CD4-positive, alpha-beta T cell treated with Interleukin-4 for 4 hours (primary cell): ENCODE measurements around the gene PFKFB4.
"Not testable (repeated sequence)": the region's sequence is repeated elsewhere in the genome, so short reads cannot be mapped to it uniquely, and the experiment has no call there.

ENCODE experiments used
- DNase-seq: peaks from one replicate; pipeline ENCODE4 v3.0.0-alpha.2; 2020

PFKFB4 gene

DNA sequence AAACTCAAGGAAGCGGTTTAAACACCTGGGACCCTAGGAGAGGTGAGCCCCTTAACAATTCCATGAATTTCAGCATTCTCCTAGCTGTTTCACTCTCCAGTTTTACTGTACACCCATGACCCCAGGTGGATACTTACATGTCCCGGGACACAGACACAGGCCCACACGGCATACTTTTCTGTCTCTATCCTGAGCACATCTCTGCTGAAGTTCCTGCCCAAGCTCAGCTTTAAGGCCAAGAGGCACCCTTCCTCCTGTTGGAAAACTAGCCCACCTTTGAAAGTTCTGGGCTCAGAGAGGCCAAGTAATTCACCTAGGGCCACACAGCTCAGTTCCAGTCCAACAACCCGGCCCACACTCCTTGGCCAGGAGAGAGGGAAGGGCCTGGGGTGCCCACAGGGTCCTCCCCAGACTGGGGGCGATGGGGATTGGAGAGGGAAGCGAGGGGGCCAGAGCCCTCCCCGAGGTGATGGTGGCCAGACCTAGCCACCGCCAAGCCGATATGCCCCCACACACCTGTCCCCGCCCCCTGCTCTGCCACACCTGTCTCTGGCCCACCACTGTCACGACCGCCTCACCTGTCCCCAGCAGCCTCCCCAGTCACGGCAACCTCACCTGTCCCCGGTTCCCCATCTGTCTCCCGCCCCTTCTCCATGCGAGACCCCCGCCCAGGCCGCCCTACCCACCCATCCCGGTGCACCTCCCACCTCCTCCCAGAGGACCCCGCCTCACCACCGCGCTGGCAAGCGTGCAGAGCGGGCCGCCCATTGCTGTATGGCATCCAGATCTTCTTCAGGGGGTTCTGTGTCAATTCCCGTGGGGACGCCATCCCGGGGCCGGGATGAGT is 431 bp downstream of the PFKFB4 start:
- DNase-seq: no peak

DNA sequence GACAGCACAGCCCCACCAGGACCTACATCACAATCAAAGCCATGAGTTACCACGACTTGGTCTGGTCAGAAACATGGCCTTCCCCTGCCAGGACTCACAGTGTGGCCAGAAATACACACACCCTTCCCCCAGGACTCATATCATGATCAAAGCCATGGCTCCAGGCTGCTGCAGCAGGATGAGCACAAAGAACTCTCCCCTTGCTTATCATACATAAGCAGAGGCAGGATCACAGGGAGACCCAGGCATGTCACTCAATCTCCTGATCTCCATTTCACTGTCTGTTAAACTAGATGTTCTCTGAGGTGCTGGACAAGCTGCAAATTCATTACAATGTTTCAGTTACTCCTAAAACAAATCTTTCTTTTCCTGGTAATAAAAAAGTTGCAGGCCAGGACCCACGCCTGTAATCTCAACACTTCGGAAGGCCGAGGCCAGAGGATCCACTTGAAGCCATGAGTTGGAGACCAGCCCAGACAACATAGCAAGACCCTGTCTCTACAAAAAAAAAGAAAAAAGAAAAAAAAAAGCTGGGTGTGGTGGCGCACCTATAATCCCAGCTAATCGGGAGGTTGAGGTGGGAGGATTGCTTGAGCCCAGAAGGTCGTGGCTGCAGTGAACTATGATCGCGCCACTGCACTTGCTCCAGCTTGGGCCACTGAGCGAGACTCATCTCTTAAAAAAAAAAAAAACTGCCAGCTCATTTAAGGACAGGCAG is 1.2 kb downstream of the PFKFB4 start:
- DNase-seq: no peak

DNA sequence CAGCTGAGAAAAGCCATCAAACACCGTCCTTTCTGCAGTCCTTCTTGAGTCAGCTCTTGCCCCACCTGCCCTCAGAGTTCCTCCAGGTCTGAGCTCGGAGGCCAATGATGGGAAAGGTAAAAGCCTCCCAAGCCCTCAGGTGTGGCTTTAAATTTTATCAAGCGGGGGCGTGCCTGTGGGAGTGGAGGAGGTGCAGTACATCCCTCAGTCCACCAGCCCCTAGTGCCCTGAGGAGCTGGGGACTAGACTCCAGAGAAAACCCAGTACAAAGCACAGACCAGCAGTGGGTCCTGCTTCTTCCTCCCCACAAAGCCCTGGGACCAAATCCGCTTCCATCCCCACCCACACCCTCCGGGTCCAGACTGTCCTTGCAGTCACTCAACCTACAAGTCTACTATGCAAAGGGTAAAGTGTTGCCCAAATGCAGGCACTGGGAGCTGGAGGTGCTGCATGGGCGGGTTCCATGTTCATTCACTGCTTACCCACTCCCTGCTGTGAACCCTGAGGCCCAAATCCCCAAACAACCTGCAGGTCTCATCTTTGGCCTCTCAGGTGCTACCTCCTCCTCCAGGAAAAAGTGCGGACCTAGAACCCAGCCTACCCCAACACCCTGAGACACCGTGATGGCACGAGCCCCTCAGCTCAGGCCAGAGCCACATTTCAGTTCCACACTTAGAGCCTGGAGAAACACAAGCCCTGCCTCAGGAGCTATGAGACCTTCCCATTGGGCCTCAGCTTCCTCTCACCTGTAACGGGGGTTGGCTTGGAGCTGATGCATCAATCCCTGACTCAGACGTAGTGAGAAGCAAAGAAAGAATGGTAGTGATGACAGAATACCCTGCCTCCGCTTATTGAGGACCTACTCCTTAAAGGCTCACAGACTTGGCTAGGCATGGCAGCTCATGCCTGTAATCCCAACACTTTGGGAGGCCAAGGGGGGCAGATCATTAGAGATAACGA is 2.4 kb downstream of the PFKFB4 start:
- no peak for DNase-seq

DNA sequence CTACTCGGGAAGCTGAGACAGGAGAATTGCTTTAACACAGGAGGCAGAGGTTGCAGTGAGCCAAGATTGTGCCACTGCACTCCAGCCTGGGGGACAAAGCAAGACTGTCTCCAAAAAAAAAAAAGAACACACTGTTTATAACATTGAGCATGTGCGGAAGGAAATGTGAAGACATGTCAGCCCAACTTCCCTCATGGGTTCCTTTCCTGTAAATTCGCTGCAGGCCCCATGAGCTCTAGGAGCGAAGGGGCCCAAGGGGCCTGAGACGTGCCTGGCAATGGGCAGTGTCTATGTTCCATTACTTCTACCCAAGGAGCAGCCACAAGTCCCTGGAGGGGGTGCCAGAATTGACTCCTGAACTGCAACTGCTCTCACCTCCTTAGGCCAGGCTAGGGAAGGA is 3.2 kb downstream of the PFKFB4 start:
- DNase-seq: no peak

DNA sequence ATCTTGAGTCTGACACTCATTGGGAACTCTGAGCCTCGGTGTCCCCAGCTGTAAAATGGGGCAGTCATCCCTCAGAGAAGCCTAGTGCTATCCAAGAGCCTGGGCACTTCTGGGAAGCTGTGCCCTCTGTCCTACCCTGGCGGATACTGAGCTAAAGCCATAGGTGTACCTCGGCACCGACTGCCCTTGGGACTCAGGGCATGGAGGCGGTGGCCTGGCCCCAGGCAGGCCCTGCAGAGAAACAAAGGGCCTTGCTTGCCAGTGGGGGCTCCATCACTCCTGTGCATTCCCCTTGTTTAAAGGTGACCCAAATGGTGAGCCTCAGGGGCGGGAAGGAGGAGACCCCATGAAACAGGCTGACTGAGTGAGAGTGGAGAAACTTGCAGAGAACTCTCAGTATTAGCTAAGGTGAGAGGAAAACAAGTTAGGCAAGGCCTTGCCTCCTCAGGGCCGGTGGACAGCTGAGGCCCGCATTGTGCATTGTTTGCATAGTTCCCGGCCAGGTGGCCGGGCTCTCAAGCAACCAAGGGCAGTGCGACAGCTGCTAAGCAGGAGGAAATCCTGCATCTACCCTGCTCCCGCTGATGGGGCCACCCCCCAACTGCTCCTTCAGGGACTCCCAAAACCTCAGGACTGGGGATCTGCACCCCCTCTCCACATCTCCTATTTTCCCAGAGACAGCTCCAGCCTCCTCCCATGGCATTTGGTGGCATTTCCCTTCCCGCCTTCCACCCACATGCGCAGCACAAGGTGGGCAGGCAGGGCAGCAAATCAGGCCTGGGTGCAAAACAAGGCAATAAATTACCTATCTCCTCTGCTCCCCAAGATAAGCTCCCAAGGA is 4.3 kb downstream of the PFKFB4 start:
- DNase-seq: no peak

DNA sequence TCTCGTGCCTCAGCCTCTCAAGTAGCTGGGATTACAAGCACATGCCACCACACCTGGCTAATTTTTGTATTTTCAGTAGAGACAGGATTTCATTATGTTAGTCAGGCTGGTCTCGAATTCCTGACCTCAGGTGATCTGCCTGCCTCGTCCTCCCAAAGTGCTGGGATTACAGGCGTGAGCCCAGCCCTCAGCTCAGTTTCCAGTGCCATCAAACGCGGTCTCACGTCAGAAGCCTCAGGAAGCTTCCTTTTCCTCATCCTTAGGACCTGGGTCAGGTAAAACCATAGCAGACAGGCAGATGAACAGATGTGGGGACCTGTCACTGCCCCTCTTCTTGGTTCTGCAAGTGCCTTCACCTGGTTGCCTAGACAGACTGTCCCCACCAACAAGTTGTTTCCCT is 5.0 kb downstream of the PFKFB4 start:
- DNase-seq: not testable (repeated sequence)

DNA sequence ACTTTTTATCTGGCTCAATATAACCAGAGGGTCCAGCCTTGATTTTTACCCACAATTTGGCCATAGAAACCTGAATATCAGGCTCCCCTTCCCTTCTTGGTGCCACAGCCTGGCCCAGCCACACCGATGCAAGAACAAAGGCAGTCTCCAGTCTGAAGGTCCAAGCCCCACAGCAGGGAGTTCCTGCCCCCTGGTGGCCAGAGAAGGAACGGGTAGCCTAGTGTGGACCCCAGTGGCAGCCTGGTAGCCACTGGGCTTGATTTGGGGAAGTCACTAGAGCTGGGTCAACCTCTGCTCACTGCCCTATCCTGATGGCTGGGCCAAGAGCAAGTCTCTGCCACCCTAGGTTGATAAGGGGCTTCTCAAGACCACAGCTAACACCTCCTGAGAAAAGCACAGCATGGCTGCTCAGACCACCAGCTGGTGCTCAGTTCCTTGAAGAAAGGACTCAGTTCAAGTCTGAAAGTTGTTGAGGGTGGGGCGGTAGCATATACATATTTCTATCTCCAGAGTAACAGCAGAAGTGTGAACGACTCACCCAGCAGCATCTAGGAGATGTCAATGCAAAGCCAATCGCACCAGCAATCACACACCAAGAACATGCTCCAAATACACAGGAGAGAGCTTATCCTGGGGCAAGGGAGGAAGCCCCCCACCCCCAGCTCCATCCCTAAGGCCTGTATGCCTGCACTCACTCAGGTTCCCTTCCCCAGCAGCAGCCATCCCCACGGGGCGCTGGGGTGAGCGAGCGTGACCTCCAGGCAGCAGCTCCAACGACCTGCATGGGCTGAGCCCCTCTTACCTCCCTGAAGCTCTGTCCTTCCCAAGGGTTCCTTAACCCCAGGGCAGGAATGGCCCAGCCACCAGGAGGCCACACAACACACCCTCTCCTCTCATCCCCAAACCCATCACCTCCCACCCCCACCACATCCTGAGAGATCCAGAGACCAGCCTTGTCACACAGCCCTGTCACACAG is 7.6 kb downstream of the PFKFB4 start:
- peak; percentile 79 for DNase-seq

DNA sequence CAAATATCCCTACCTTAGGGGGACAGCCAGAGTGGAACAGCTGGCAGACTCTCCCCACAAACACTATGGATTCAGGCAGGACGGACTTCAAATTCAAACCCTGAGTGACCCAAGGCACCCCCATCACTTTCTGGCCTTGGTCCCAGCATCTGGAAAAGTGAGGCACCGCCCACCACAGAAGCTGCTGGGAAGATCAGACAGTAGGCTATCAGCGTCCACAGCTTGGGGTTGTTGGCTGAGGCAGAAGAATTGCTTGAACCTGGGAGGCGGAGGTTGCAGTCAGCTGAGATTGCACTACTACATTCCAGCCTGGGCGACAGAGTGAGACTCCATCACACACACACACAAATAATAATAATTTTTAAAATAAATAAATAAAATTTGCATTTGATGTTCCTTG is 8.5 kb downstream of the PFKFB4 start:
- DNase-seq: no peak

DNA sequence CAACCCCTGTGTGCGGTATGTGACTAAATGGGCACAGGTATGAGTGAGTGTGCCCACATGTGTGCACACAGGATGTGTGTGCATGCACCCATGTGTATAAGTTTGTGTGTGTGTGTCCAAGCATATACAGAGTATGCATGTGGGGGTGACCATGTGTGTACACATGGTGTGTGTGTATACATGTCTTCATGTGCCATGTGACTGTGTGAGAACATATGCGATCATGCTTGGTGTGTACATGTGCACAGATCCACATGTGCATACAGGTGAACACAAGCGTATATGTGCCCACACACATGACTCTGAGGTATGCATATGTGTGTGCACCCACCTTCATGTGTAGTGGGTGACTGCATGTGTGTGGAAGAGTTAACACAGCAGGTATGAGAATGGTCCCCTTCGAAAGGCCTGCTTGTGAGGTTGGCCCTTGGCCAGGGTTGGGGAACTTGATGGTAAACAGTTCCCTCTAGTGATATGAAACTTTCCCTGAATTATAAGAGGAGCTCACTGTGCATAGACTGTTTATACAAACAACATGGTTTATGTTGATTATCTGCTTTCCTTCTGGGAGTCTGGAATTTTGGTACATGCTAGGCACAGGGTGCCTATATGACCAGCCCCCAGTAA is 10.3 kb downstream of the PFKFB4 start:
- DNase-seq: no peak

DNA sequence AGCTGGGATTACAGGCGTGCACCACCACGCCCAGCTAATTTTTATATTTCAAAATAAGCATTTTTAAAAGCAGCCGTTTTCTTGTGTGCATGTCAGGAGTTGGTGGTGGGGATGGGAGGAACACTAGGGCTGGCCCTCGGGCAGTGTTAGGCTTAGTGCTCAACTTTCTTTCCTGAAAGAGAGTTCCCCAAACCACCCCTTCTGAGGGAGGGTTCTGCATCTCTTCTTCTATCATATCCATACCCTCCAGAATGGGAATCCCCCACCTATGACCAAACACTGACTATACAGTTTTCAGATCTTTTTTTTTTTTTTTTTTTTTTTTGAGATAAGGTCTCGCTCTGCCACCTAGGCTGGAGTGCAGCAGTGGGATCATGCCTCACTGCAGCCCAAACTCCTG is 12.5 kb downstream of the PFKFB4 start:
- no peak for DNase-seq

DNA sequence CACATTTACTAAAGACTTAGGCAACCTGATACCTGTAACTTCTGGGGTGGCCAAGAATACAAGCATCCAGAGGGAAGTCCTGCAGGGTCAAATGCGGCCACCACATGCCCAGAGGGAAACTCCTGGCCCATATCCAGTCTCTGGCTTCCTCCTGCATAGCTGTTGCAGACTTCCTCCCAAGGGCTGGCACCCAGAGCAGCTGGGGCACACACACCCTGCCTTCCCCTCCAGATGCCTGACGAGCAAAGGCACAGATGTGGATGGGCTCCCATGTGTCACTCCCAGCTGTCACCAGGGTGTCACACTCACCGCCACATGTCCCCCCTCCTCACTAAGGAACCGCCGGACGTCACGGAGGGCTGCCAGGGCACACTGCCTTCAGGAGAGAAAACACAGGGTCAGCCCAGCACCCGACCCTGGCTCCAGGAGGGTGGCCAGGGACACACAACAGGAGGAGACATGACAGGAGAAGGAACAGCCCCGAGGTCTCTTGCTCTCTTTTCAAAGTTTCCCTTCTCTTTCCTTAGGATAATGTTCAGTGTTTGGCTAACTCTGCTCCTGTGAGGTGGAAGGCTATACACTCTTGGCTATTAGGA is 13.2 kb downstream of the PFKFB4 start:
- no peak for DNase-seq

DNA sequence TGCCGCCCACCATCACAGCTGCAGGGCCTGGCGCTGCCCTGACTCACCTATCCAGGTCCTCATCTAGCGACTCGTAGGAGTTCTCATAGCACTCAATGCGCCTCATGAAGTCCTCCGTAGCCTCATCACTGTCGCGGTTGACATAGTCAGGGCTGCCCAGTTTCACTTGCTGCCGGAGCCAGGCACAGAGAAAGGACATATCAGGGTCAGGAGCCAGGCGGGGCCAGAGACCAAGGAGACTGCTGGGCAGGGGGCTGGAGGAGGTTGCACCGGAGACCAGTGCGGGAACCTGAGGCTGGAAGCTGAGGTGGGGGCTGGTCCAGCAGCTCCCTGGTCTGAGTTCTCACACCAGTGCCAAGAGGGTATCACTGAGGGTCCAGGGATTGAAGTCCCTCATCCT is 18.2 kb downstream of the PFKFB4 start:
- no peak for DNase-seq

DNA sequence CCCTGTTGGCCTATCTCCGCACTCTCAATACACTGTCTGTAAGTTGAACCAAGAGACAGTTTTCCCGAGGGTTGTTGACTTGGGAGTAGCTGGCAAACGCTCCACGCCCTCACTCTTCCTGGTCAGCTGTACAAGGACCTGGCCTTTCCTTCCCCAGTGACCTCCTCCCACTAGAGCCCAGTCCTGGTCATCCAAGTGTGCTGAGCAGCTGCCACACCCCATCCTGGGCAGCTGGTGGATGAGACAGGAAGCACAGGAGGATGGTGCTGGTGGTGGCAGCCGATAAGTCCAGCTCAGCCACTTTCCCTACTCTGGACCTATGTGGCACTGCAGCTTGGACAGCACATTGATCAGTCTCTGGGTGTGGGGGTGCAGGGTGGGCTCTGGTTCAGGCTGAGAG is 19.8 kb downstream of the PFKFB4 start:
- DNase-seq: no peak

DNA sequence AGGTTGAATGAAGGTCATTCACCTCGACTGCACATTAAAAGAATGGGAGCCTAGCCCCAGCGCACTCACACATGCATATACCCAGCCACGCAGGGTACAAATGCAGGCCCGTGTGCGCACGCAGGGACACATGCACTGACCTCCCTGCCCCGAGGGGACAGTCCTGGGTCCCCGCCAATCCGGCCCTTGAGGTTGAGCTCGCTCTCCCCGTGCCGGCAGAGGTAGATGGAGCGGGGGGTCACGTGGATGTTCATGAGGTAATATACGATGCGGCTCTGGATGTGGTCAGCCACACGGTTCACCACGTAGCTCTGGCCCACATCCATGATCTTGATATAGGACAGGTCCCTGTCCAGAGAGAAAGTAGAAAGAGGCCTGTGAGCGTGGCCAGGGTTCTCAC is 20.5 kb downstream of the PFKFB4 start:
- DNase-seq: no peak

DNA sequence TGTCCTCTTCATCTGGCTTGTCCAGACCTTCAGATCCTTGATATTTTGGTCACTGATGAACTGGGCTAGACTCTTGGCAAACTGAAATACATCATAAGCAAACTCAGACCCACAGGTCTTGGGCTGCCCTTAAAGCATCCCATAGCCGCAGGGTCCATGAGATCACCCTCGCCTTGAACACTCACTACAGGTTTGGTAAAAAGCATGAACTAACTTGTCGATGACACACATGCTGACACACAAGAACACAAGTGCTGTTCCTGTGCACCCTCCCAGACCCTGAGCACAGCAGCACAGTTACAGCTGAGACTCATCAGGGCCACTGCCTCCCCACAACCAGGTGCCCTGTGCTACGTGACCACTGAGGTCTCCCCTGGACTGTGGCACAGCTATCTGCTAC is 21.0 kb downstream of the PFKFB4 start:
- no peak for DNase-seq

DNA sequence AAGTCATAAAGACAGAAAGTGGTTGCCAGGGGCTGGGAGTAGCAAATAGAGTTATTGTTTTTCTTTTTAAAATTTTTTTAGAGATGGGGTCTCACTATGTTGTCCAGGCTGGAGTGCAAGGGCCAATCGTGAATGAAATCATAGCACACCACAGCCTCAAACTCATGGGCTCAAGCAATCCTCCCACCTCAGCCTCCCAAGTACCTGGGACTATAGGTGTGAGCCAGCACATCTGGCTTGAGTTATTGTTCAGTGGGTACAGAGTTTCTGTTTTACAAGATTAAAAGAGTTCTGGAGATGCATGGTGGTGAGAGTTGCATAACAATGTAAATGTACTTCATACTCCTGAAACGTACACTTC is 23.6 kb downstream of the PFKFB4 start:
- no peak for DNase-seq

DNA sequence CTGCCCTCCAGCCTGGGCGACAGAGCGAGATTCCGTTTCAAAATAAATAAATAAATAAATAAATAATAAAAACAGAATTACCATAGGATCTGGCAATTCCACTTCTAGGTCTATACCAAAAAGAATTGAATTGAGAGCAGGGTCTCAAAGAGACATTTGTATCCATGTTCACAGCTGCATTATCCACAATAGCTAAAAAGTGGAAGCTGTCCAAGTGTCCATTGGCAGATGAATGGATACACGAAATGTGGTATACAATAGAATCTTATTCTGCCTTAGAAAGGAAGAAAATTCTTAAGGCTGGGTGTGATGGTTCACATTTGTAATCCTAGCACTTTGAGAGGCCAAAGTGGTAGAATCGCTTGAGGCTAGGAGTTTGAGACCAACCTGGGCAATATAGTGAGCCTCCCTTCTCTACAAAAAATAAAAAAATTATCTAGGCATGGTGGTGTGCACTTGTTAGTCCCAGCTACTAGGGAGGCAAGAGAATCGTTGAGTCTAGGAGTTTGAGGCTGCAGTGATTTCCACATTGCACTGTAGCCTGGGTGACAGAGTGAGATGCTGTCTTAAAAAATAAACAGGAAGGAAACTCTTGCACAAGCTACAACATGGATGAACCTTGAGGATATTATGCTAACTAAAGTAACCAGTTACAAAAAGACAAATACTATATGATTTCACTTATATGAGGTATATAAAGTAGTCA is 24.2 kb downstream of the PFKFB4 start:
- no peak for DNase-seq

DNA sequence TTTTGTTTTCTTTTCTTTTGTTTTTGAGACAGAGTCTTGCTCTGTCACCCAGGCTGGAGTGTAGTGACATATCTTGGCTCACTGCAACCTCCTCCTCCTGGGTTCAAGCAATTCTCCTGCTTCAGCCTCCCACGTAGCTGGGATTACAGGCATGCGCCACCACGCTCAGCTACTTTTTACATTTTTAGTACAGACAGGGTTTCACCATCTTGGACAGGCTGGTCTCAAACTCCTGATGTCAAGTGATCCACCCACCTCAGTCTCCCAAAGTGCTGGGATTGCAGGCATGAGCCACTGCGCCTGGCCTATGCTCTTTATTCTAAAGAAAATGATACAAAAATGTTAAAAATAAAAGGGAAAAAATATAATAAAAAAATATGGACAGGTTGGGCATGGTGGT is 25.9 kb downstream of the PFKFB4 start:
- DNase-seq: not testable (repeated sequence)

DNA sequence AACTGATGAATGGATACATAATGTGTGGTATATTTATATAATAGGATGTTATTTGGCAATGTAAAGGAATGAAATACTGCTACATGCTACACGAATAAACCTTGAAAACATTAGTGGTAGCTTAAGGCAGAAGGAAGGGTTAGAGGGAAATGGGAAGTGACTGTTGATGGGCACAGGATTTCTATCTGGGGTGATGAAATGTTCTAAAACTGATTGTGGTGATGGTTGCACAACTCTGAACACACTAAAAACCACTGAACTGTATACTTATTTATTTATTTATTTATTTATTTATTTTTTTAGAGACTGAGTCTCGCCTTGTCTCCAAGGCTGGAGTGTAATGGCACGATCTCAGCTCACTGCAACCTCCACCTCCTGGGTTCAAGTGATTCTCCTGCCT is 27.8 kb downstream of the PFKFB4 start:
- DNase-seq: no peak

DNA sequence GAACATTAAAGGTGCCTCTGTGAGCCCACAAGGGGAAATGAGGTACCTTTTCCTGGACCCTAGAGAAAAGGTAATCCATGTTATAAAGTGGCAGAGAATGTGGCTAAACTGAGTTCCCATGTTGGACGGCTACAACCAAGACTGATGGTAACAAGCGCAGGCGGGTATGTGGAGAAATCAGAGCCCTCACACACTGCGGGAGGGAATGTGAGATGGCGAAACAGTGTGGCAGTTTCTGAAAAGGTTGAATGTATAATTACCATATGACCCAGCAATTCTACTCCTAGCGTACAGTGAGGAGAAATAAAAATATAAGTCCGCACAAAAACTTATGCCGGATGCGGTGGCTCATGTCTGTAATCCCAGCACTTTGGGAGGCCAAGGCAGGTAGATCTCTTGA is 28.6 kb downstream of the PFKFB4 start:
- DNase-seq: no peak
